ENCODE measurements around the gene IQCH.

DNA sequence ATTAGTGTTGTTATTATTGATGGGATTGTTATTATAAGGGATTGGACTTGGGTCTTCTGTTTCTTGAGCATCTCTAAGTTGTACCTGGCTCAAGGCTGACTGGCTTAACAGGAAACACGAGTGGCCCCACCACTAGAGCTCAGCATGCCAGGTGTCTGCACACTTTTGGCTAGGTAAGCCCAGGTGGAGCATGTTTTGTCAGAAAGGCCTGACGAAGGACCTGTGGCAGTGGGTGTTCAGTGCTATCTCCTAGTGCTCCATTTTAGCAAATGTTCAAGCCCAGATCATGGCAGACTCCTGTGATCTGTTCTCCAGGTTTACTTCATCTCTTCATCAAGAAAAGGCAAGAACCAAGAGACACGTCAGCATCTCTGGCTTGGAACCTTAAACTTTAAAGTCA lies 291.3 kb downstream of the IQCH start:
- TF ChIP-seq, protein P1, sequence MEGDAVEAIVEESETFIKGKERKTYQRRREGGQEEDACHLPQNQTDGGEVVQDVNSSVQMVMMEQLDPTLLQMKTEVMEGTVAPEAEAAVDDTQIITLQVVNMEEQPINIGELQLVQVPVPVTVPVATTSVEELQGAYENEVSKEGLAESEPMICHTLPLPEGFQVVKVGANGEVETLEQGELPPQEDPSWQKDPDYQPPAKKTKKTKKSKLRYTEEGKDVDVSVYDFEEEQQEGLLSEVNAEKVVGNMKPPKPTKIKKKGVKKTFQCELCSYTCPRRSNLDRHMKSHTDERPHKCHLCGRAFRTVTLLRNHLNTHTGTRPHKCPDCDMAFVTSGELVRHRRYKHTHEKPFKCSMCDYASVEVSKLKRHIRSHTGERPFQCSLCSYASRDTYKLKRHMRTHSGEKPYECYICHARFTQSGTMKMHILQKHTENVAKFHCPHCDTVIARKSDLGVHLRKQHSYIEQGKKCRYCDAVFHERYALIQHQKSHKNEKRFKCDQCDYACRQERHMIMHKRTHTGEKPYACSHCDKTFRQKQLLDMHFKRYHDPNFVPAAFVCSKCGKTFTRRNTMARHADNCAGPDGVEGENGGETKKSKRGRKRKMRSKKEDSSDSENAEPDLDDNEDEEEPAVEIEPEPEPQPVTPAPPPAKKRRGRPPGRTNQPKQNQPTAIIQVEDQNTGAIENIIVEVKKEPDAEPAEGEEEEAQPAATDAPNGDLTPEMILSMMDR (IDR thresholded peaks at IDR 0.05; ENCODE audit: low read length), result no peak
- no peak for TF ChIP-seq EZH2 (optimal IDR thresholded peaks at IDR 0.05; ENCODE audit: low read depth, low read length)
